ENCODE results near the gene SEPTIN5.

- TF ChIP-seq, protein P1, sequence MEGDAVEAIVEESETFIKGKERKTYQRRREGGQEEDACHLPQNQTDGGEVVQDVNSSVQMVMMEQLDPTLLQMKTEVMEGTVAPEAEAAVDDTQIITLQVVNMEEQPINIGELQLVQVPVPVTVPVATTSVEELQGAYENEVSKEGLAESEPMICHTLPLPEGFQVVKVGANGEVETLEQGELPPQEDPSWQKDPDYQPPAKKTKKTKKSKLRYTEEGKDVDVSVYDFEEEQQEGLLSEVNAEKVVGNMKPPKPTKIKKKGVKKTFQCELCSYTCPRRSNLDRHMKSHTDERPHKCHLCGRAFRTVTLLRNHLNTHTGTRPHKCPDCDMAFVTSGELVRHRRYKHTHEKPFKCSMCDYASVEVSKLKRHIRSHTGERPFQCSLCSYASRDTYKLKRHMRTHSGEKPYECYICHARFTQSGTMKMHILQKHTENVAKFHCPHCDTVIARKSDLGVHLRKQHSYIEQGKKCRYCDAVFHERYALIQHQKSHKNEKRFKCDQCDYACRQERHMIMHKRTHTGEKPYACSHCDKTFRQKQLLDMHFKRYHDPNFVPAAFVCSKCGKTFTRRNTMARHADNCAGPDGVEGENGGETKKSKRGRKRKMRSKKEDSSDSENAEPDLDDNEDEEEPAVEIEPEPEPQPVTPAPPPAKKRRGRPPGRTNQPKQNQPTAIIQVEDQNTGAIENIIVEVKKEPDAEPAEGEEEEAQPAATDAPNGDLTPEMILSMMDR (IDR thresholded peaks at IDR 0.05) = no peak
- TF ChIP-seq NR3C1 (CRISPR knock-in tag; conservative IDR thresholded peaks at IDR 0.05; ENCODE audit: low read depth) (no peak), E2F1 (CRISPR knock-in tag; IDR thresholded peaks at IDR 0.05) (no peak), STAT6 (CRISPR knock-in tag; conservative IDR thresholded peaks at IDR 0.05; ENCODE audit: low read depth) (no peak), ELF4 (CRISPR knock-in tag; IDR thresholded peaks at IDR 0.05; ENCODE audit: low read depth) (no peak)
These were observed 522 bp upstream of the SEPTIN5 start for GRCh38 chr22:19713650-19714311.

Measured in WTC11 (cell line).